ENCODE results near the gene FMO4.
"Not testable (repeated sequence)": the region's sequence is repeated elsewhere in the genome, so short reads cannot be mapped to it uniquely, and the experiment has no call there.

Gene FMO4

GRCh38 chr1:171390740-171391139 lies 76.8 kb downstream of the FMO4 start:
- DNase-seq = not testable (repeated sequence)
